SK-N-MC (cell line): ENCODE measurements around the gene MAEL.

ENCODE experiments used
- DNase-seq: peaks from one replicate; pipeline ENCODE4 v3.0.0-alpha.2; 2011; ENCODE audit warnings: low read depth, low spot score
- H3K27ac ChIP-seq: fragments of 200-600 bp; sonication (generic); 2 replicates; pipeline ENCODE4 v1.5.1; 2016; ENCODE audit warnings: mixed run types
- H3K36me3 ChIP-seq: fragments of 200-600 bp; sonication (generic); 2 replicates; pipeline ENCODE4 v1.6.1; 2017; ENCODE audit warnings: antibody characterized with exemption, low read length, mixed read lengths; ENCODE audit not compliant: insufficient read depth
- H3K4me3 ChIP-seq: fragments of 200-600 bp; sonication (generic); 2 replicates; pipeline ENCODE4 v1.5.1; 2016
- H3K9ac ChIP-seq: fragments of 200-600 bp; sonication (generic); 2 replicates; pipeline ENCODE4 v1.8.0; 2017; ENCODE audit warnings: mixed run types, mixed read lengths; ENCODE audit not compliant: insufficient read length
- H3K9me3 ChIP-seq: fragments of 200-600 bp; sonication (generic); 2 replicates; pipeline ENCODE4 v1.6.1; 2017; ENCODE audit warnings: low read depth, mild to moderate bottlenecking, antibody characterized with exemption, low read length, moderate library complexity, mixed read lengths
- EZH2 ChIP-seq: fragments of 200-600 bp; sonication (generic); IDR thresholded peaks from one replicate; pipeline ENCODE4 v1.6.1; 2017; ENCODE audit warnings: antibody characterized with exemption
- FOXP2 ChIP-seq: optimal IDR thresholded peaks from 2 replicates; pipeline ENCODE3; 2011; ENCODE audit warnings: mild to moderate bottlenecking, moderate library complexity; ENCODE audit not compliant: insufficient read depth; ENCODE audit errors: extremely low read length, control extremely low read depth
- POLR2AphosphoS5 ChIP-seq: IDR thresholded peaks from 2 replicates; pipeline ENCODE4 v1.6.1; 2012; ENCODE audit warnings: mild to moderate bottlenecking, low read depth, low read length, borderline replicate concordance

The MAEL gene

DNA sequence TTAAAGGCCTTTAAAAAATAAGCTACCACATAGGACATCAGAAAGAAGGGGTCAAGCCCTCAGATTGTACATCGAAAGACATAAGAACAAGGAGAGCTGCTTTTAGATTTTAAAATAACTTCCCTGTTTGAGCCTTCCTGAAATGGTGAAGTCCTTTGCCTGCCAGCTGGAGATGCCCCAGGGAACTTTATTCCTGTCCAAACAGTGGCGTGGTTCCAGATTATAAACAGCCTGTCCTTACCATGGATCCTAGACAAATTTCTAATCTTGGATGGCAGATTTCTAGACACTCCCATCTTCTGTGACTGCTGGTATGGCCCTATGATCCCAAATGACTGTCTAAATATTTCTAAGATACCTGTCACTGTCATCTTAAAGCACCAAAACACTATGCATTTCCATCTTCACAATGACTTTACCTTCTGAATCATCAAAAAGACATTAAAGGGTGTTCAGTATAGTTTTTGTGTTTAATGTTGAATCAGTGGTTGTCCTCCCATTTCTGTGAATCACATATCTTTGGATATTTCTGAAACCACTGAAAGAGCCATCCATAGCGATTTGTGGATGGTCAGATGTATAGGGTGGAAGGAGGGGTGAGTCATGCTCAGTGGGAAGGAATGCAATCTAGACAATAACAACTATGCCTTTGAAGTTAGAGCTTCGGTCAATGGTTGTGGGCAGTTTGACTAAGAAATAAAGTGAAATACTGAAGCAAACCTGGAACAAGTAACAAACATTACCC lies 36.9 kb upstream of the MAEL start:
- no peak for DNase-seq
- Histone ChIP-seq H3K4me3 (no peak overlapping the region), H3K27ac (no peak overlapping the region), H3K36me3 (no peaks in the 10 kb centered on the region), H3K9me3 (no peaks in the 10 kb centered on the region), H3K9ac (no peak overlapping the region)
- TF ChIP-seq FOXP2 (no peak), EZH2 (no peak), POLR2AphosphoS5 (no peak)

DNA sequence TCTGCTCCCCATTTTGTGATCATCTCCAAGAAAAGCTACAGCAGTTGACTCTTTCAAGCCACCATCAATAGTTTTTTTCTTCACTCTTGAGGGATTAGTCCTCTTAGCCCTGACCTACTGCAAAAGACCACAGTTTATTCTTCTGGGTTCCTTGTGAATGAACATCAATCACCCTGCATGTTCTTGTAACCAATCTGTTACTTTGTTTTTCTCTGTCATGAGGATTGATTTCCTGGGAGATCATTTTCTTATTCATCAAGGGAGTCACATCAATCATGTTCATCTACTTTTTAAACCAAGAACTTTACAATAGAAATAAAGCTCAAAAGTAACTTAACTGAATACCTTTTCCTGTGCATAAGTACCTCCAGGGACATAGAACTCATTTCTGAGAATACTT lies 35.6 kb upstream of the MAEL start:
- H3K9ac ChIP-seq: no peak overlapping the region
- DNase-seq: no peak
- no peaks in the 10 kb centered on the region for H3K9me3 ChIP-seq

GRCh38 chr1:166956057-166956850 lies 32.8 kb upstream of the MAEL start:
- no peak for DNase-seq
- Histone ChIP-seq H3K9me3 (no peaks in the 10 kb centered on the region), H3K36me3 (no peaks in the 10 kb centered on the region), H3K4me3 (no peak overlapping the region), H3K9ac (no peak overlapping the region), H3K27ac (no peak overlapping the region)
- TF ChIP-seq FOXP2 (no peak), EZH2 (no peak), POLR2AphosphoS5 (no peak)

More for the DNA sequence above, 35.6 kb upstream of the MAEL start:
- Histone ChIP-seq H3K4me3 (no peak overlapping the region), H3K36me3 (no peaks in the 10 kb centered on the region), H3K27ac (no peak overlapping the region)
- TF ChIP-seq POLR2AphosphoS5 (no peak), FOXP2 (no peak), EZH2 (no peak)

DNA sequence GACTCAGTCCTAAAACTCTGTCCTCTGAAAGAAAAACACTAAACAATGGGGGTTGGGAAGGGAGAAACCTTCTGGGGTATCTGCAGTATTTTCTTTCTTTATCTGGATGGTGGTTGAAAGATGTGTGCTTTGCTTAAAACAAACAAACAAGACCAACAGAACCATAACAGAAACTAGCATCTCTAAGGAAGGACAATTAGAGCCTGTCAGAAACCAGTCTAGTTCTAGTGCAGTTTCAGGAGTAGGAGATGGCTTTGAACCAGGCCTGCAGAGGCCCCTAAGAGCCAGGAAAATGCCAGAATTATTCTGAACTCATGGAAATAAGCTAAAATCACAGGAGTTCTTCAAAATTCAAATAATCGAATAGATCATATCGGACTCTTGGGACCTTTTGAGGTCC lies 32.2 kb upstream of the MAEL start:
- H3K27ac ChIP-seq: no peak overlapping the region
- no peak for DNase-seq
- TF ChIP-seq FOXP2 (no peak), POLR2AphosphoS5 (no peak), EZH2 (no peak)
- no peak overlapping the region for H3K4me3 ChIP-seq
- H3K9ac ChIP-seq: no peak overlapping the region
- no peaks in the 10 kb centered on the region for H3K9me3 ChIP-seq
- no peaks in the 10 kb centered on the region for H3K36me3 ChIP-seq

DNA sequence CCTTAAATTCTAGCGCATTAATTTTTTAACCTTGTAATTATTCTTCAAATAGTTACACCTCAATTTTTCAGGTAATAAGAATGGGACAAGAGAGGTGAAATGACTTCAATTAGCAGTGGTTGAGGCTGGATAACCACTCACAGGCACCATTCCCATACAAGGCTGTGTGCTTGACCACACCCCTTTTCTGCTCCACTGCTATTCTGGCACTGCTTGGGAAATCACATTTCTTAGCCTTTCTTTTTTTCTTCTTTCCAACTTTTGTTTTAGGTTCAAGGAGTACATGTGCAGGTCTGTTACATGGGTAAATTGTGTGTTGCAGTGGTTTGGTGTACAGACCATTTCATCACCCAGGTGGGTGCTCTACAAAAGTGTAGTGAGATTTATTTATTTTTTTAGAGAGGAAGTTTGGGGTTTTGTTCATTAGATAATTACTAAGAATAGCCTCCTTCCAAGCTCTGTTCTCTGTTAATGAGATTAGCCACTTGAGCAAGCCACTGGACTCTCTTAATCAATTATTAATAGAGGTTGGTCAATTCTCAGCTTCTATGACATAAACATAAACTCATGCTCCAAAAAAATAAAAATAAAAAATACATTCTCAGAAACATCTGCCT lies 28.1 kb upstream of the MAEL start:
- Histone ChIP-seq H3K36me3 (no peaks in the 10 kb centered on the region), H3K27ac (no peak overlapping the region)
- TF ChIP-seq POLR2AphosphoS5: no peak
- TF ChIP-seq FOXP2: no peak
- no peak for TF ChIP-seq EZH2

DNA sequence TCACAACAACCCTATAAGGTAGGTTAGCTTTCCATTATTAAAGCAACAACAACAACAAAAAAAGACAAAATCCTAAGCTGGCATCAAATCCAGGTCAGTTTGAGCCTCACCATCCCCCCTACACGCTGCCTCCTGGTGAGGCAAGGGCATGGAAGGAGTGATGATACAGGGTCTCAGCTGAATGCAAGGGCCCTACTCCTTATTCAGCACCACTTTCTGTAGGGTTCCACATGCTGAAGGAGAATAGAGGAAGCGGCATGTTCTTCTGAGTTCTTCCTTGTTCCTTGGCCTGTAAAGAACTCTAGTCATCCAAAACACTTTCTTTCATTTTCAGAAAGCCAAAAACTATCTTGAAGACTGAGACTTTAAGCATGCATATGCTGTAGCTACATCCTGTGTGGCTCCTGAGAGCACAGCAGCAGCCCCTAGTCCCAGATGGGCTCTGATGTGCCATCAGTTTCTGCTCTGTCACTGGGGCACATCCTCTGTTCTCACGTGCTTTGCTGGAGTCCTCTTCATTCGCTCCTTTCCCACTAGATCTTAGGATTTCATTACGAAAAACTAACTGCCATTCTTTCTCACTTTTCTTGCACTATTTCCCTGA lies 19.9 kb upstream of the MAEL start:
- TF ChIP-seq EZH2 (no peak), FOXP2 (no peak), POLR2AphosphoS5 (no peak)
- Histone ChIP-seq H3K9ac (no peak overlapping the region), H3K9me3 (no peaks in the 10 kb centered on the region), H3K27ac (no peak overlapping the region), H3K4me3 (no peak overlapping the region), H3K36me3 (no peaks in the 10 kb centered on the region)
- no peak for DNase-seq

More for the DNA sequence above, 28.1 kb upstream of the MAEL start:
- Histone ChIP-seq H3K9me3 (no peaks in the 10 kb centered on the region), H3K4me3 (no peak overlapping the region), H3K9ac (no peak overlapping the region)
- no peak for DNase-seq

- H3K36me3 ChIP-seq: no peaks in the 10 kb centered on the region
- no peak overlapping the region for H3K27ac ChIP-seq
- no peak overlapping the region for H3K4me3 ChIP-seq
- TF ChIP-seq FOXP2 (no peak), EZH2 (no peak), POLR2AphosphoS5 (no peak)
- DNase-seq: no peak
- no peaks in the 10 kb centered on the region for H3K9me3 ChIP-seq
- no peak overlapping the region for H3K9ac ChIP-seq
Measured at GRCh38 chr1:166971252-166971651, 17.8 kb upstream of the MAEL start.

DNA sequence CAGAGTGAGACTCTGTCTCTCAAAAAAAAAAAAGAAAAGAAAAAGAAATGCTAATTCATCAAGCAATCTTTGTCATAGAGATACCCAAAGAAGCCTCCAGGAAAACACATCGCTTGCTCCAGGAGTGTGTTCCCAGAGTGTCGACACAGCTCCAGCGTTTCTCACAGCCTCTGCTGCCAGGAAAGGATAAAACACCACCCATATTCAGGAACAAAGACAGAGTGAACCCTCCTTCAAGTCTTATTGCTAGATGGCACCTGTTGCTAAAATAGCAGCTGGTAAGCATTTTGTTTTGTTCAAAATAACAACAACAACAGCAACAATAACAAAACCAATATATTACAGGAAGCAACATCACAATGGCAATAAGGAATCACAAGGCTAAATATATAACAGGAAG lies 16.9 kb upstream of the MAEL start:
- no peak for DNase-seq
- no peaks in the 10 kb centered on the region for H3K9me3 ChIP-seq

More for the DNA sequence above, 16.9 kb upstream of the MAEL start:
- H3K4me3 ChIP-seq: no peak overlapping the region
- H3K27ac ChIP-seq: no peak overlapping the region
- TF ChIP-seq FOXP2: no peak
- no peak for TF ChIP-seq EZH2
- TF ChIP-seq POLR2AphosphoS5: no peak
- no peaks in the 10 kb centered on the region for H3K36me3 ChIP-seq
- H3K9ac ChIP-seq: no peak overlapping the region
